OCI-LY1 (cell line): ENCODE results near the gene CREB3L2.

Experiments used
- H2AFZ ChIP-seq: fragments of 200-600 bp; sonication (generic), shearing (Covaris generic); 2 replicates; pipeline ENCODE4 v1.6.0; 2014; ENCODE audit warnings: antibody characterized with exemption, mild to moderate bottlenecking, low read length
- H3F3A ChIP-seq: fragments of 200-600 bp; sonication (generic), shearing (Covaris generic); 2 replicates; pipeline ENCODE4 v1.6.0; 2014; ENCODE audit warnings: mild to moderate bottlenecking, antibody characterized with exemption, low read length, moderate library complexity; ENCODE audit not compliant: insufficient read depth
- H3K27ac ChIP-seq: fragments of 200-600 bp; sonication (generic); 2 replicates; pipeline ENCODE4 v1.5.1; 2014; ENCODE audit warnings: low read length, mixed run types, mild to moderate bottlenecking, low read depth; ENCODE audit not compliant: poor library complexity, severe bottlenecking
- H3K27me3 ChIP-seq: fragments of 200-600 bp; sonication (generic); 2 replicates; pipeline ENCODE4 v1.6.0; 2014; ENCODE audit warnings: antibody characterized with exemption, mild to moderate bottlenecking, low read length, moderate library complexity; ENCODE audit not compliant: insufficient read depth
- H3K36me3 ChIP-seq: fragments of 200-600 bp; sonication (generic); 2 replicates; pipeline ENCODE4 v1.6.1; 2014; ENCODE audit warnings: mild to moderate bottlenecking, antibody characterized with exemption, low read length, moderate library complexity, mixed read lengths; ENCODE audit not compliant: insufficient read depth
- H3K4me1 ChIP-seq: fragments of 200-600 bp; sonication (generic); 2 replicates; pipeline ENCODE4 v1.5.1; 2014; ENCODE audit warnings: mild to moderate bottlenecking, low read length, moderate library complexity; ENCODE audit not compliant: insufficient read depth, severe bottlenecking
- H3K4me2 ChIP-seq: fragments of 200-600 bp; sonication (generic), shearing (Covaris generic); 2 replicates; pipeline ENCODE4 v1.6.1; 2014; ENCODE audit warnings: low read length
- H3K4me3 ChIP-seq: fragments of 200-600 bp; sonication (generic); 2 replicates; pipeline ENCODE4 v1.5.1; 2014; ENCODE audit warnings: low read length, low read depth, mild to moderate bottlenecking, mixed read lengths; ENCODE audit not compliant: poor library complexity, severe bottlenecking
- H3K79me2 ChIP-seq: fragments of 200-600 bp; shearing (Covaris generic); 2 replicates; pipeline ENCODE4 v1.6.1; 2016; ENCODE audit warnings: mixed run types, low read length, mixed read lengths; ENCODE audit not compliant: insufficient read depth
- H3K9ac ChIP-seq: fragments of 200-600 bp; sonication (generic), shearing (Covaris generic); 2 replicates; pipeline ENCODE4 v1.6.1; 2014; ENCODE audit warnings: mild to moderate bottlenecking, low read length, mixed read lengths
- H3K9me2 ChIP-seq: fragments of 200-600 bp; sonication (generic), shearing (Covaris generic); 2 replicates; pipeline ENCODE4 v1.6.1; 2014; ENCODE audit warnings: low read depth, mild to moderate bottlenecking, low read length, mixed read lengths
- H3K9me3 ChIP-seq: fragments of 200-600 bp; shearing (Covaris generic); 2 replicates; pipeline ENCODE4 v1.6.1; 2014; ENCODE audit warnings: low read length, mixed read lengths
- H4K20me1 ChIP-seq: fragments of 200-600 bp; sonication (generic), shearing (Covaris generic); 2 replicates; pipeline ENCODE4 v1.6.0; 2016; ENCODE audit warnings: mild to moderate bottlenecking, low read length; ENCODE audit not compliant: insufficient read depth
- CTCF ChIP-seq: fragments of 200-600 bp; sonication (generic), shearing (Covaris generic); IDR thresholded peaks from 2 replicates; pipeline ENCODE4 v1.5.1; 2017; ENCODE audit warnings: mild to moderate bottlenecking, antibody characterized with exemption, low read length, moderate library complexity, mixed read lengths
- EZH2 ChIP-seq: fragments of 200-600 bp; sonication (generic), shearing (Covaris generic); IDR thresholded peaks from 2 replicates; pipeline ENCODE4 v1.8.0; 2017; ENCODE audit warnings: borderline replicate concordance, mixed run types, mild to moderate bottlenecking, antibody characterized with exemption, low read length, moderate library complexity, mixed read lengths

CREB3L2 gene

GRCh38 chr7:137992104-137992549 is 9.8 kb downstream of the CREB3L2 start:
- H3K4me1 ChIP-seq = no peaks in the 10 kb centered on the region
- no peaks in the 10 kb centered on the region for H4K20me1 ChIP-seq
- TF ChIP-seq CTCF = no peak
- TF ChIP-seq EZH2 = no peak
- H3K4me3 ChIP-seq = no peak overlapping the region
- no peaks in the 10 kb centered on the region for H3K9me3 ChIP-seq
- no peak overlapping the region for H3K4me2 ChIP-seq
- no peaks in the 10 kb centered on the region for H3K79me2 ChIP-seq
- H3K9me2 ChIP-seq = no peaks in the 10 kb centered on the region
- no peak overlapping the region for H2AFZ ChIP-seq
- H3F3A ChIP-seq = no peaks in the 10 kb centered on the region
- H3K27me3 ChIP-seq = no peaks in the 10 kb centered on the region
- H3K27ac ChIP-seq = no peak overlapping the region
- H3K9ac ChIP-seq = no peak overlapping the region
- no peaks in the 10 kb centered on the region for H3K36me3 ChIP-seq

GRCh38 chr7:137990251-137990941 is 11.5 kb downstream of the CREB3L2 start:
- Histone ChIP-seq H4K20me1 (no peaks in the 10 kb centered on the region), H3K27ac (no peak overlapping the region), H3K9me2 (no peaks in the 10 kb centered on the region), H3K9ac (no peak overlapping the region), H2AFZ (no peak overlapping the region), H3K4me1 (peaks cover 11% of the 10 kb centered on the region), H3K4me2 (no peak overlapping the region), H3K27me3 (no peaks in the 10 kb centered on the region), H3K36me3 (no peaks in the 10 kb centered on the region), H3K79me2 (no peaks in the 10 kb centered on the region), H3K4me3 (no peak overlapping the region), H3K9me3 (no peaks in the 10 kb centered on the region), H3F3A (no peaks in the 10 kb centered on the region)
- TF ChIP-seq EZH2 (no peak), CTCF (no peak)

GRCh38 chr7:137989590-137989989 is 12.3 kb downstream of the CREB3L2 start:
- H3K27ac ChIP-seq = no peak overlapping the region
- no peaks in the 10 kb centered on the region for H3K9me3 ChIP-seq
- TF ChIP-seq CTCF (no peak), EZH2 (no peak)
- no peaks in the 10 kb centered on the region for H3K9me2 ChIP-seq
- H3K4me2 ChIP-seq = no peak overlapping the region
- peaks cover 11% of the 10 kb centered on the region for H3K4me1 ChIP-seq
- H3K36me3 ChIP-seq = no peaks in the 10 kb centered on the region
- H3K79me2 ChIP-seq = no peaks in the 10 kb centered on the region
- no peaks in the 10 kb centered on the region for H4K20me1 ChIP-seq
- H3F3A ChIP-seq = no peaks in the 10 kb centered on the region
- H3K27me3 ChIP-seq = no peaks in the 10 kb centered on the region
- H2AFZ ChIP-seq = no peak overlapping the region
- H3K4me3 ChIP-seq = no peak overlapping the region
- H3K9ac ChIP-seq = no peak overlapping the region
